H54 (cell line): ENCODE results near the gene TECRL.

ENCODE experiments used
- DNase-seq: peaks from one replicate; pipeline ENCODE4 v3.0.0; 2011; ENCODE audit warnings: low spot score, mixed read lengths; ENCODE audit not compliant: insufficient read length
- FAIRE-seq: peaks from 3 replicates; lab custom pipeline; 2011; peaks lifted over from hg19 to GRCh38; lab: Jason Lieb, UNC
- POLR2A ChIP-seq: IDR thresholded peaks from 2 replicates; pipeline ENCODE4 v1.6.1; 2011; ENCODE audit warnings: low read depth, mild to moderate bottlenecking, low read length

The TECRL gene

DNA sequence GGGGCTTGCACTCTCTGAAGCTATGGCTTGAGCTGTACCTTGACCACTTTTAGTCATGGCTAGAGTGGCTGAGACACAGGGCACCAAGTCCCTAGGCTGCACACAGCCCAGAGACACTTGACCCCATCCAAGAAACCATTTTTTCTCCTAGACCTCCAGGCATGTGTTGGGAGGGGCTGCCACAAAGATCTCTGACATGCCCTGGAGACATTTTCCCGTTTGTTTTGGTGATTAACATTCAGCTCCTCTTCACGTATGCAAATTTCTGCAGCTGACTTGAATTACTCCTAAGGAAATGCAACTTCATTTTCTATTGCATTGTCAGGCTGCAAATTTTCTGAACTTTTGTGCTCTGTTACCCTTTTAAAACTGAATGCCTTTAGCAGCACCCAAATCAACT is 142.6 kb downstream of the TECRL start:
- no peak for TF ChIP-seq POLR2A
- DNase-seq (no peak), FAIRE-seq (no peak)

DNA sequence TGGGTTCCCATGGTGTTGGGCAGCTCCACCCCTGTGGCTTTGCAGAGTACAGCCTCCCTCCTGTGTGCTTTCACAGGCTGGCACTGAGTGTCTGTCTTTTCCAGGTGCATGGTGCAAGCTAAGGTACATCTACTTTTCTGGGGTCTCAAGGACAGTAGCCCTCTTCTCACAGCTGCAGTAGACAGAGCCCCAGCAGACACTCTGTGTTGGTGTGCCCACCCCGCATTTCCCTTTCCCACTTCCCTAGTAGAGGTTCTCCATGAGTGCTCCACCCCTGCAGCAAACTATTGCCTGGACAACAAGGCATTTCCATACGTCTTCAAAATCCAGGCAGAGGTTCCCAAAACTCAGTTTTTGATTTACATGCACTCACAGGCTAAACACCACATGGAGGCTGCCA is 143.0 kb downstream of the TECRL start:
- no peak for TF ChIP-seq POLR2A
- FAIRE-seq (no peak), DNase-seq (no peak)

DNA sequence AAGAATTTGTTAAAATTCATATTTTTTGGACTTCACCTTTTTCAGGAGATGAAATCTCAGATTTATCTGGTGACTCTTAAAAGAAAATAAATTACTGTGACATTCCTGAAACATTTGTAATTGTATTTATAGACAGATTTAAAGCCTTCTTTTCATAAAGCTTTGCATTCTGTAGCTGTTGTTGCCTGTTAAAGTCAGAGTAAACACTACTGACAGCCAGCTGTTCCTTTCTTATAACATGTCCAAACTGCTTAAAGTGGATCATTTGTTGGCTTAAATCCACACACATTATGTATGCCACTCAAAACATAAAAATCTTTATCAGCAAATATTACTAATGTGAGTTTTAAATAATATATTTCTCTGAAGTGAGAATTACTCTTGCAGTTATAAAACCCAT is 157.5 kb downstream of the TECRL start:
- no peak for TF ChIP-seq POLR2A
- no peak for FAIRE-seq
- no peak for DNase-seq

DNA sequence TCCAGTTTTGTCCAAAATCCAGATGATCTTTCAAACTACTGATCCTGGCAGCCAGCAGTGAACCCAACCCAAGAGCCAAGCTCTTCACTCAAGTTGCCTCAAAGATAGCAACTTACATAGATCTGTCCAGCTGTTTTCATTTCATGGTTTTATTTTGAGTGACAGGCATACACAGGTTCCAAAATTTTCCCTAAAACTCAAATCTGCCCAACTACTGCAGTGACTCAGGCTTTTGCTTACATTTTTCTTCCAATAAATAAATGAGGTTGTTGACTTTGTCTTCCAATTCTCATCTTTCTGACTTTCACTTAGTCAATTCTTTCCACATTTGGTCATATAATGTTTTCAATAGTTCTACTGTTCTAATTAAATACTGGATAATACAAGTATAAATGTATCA is 158.8 kb downstream of the TECRL start:
- DNase-seq = no peak
- no peak for FAIRE-seq
- no peak for TF ChIP-seq POLR2A

DNA sequence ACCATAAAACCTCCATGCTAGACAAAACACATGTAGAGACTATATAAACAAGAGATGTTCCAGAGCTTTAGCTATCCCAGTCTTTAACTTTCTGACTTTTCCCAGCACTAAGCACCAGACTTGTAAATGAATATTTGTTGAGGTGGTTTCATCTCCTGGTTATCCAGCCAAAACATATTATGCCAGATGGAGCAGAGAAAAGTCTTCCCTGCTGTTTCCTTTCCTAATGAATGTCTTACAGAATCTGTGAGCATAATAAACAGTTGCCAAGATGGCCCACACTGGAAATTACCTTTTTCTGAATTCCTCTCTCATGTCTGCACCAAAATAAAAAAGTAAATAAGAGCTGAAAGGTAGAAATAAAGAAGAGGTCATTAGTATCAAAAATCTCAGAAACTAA is 159.2 kb downstream of the TECRL start:
- TF ChIP-seq POLR2A = no peak
- DNase-seq (no peak), FAIRE-seq (no peak)

DNA sequence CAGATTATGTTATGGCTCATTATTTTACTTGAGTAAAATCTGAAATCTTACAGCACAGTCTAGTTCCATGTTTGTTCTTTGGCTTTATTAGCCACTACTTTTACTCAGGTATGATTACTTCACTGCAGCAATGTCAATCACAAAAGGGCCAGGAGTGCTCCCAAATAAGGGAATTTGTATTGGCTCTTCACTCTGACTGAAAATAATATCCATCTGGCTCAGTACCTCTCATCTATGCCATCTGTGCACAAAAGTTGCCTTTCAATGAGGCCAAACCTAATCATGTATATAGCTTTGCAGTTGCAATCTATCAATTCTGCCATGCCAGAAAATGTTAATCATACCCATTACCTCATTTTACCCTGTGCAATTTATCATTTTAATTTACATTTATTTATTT is 161.1 kb downstream of the TECRL start:
- TF ChIP-seq POLR2A = no peak
- no peak for DNase-seq

DNA sequence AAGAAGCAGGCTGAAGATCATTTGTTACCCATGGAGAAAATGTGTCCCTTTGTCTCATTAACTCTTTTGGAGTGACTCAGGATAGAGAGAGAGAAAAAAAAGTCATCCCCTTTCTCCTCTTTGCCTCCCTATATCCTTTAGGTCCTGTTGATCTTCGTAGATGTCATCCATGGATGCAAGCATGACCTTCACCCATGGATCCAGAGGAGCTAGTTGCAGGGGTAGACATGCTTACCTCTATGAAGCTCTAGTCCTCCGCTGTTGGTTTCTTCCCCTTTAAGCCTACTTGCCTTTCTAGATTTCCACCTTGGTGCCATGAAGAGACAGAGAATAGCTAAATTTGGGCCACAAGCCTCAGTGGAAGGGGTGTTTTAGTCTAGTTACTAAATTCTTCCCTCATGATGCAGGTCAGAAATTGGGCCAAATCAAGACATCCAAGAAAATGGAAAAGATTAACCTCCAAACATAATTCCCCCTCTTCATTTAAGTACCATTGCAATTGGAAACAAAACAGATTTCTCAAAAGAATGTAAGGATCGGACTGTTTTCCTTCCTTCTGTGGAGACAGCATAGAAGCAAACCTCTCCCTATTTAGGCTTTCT is 178.4 kb downstream of the TECRL start:
- FAIRE-seq = no peak
- no peak for DNase-seq
- no peak for TF ChIP-seq POLR2A

More for the DNA sequence above, 161.1 kb downstream of the TECRL start:
- no peak for FAIRE-seq
